GM08714 (cell line): Measurements from ENCODE around the gene MTUS2.

ENCODE experiments used
- H3K4me3 ChIP-seq: fragments of 200-500 bp; sonication (Bioruptor generic); 2 replicates; pipeline ENCODE4 v1.5.1; 2014; ENCODE audit warnings: mild to moderate bottlenecking, low read length, inconsistent platforms
- ZNF274 ChIP-seq: IDR thresholded peaks from 2 replicates; pipeline ENCODE4 v1.6.1; 2012; ENCODE audit warnings: mild to moderate bottlenecking, low read depth, low read length

MTUS2 gene

DNA sequence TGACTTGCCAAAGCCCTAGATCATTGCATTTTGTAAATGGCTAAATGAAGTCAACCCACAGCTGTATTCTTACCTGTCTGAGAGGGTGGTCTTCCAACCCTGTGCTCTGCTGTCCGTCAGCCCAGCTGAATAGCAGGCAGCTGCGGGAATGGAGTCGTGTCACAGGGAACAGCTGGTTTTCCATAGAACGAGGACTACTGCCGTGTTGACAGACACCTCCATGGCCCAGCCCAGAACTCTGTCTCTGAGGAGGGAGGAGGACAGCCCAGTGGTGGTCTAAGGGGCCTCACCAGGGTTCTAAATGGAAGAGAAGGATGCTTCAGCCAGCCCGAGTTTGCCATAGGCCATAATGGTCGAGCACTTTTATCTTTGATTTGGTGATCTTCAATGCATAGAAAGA is 664.7 kb downstream of the MTUS2 start:
- TF ChIP-seq ZNF274 = no peak
- H3K4me3 ChIP-seq = no peak overlapping the region

- no peak for TF ChIP-seq ZNF274
- H3K4me3 ChIP-seq = no peak overlapping the region
Observed at GRCh38 chr13:29486551-29486950, 666.4 kb downstream of the MTUS2 start.

- TF ChIP-seq ZNF274 = no peak
- H3K4me3 ChIP-seq = no peak overlapping the region
Observed at GRCh38 chr13:29487466-29488454, 667.6 kb downstream of the MTUS2 start.

DNA sequence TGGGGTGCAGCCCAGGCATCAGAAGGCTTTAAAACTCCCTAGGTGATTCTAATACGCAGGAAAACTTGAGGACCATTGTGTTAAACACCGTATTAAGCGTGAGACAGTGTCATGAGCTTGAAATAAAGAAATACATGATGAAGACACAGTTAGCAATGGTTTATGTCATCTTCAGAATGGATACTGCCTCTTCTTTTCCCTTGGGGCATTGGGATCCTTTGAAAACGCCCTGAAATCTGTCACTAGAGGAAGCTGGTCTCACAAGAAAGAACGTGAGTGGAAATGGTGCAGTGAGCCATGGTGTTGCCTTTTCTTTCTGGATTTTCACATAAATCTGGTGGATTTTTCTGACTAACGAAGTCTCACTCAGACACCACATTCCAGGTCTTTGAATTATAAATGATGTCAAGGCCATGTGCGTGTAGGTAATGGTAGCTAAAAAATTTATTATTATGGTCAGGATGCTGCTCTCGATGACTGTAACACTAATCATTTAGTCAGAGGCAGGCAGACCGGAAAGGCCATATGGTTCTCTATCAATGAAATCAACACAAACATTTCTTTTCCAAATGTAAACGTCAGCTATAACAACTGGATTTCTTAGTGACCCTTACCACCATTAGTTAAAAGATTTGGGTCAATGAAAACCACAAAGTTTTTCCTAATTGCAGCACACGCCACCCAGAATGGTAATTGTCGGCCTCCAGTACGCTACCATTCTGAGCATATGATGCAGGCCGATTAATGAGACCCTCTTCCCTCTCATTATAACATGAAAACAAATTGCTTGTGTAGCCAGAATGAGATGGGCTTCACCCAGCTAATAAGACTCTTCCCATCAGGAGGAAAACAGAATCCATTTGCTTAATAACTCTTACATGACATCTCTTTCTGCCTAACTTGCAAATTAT is 669.8 kb downstream of the MTUS2 start:
- no peak for TF ChIP-seq ZNF274

DNA sequence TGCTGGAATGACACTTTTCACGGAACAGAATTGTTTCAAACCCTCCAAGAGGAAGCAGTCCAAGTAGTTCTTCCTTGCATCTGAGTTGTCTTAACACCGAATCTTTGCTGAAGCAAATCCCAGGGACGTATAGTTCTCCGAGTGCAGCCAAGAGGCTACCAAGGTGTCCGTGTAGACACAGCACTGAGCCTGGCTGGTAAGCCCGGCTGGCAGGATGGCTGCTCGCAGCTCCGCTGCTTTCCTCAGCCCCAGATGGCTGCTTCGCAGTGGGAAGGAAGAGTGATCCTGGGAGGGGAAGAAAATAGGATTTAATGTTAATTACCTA is 670.4 kb downstream of the MTUS2 start:
- no peak overlapping the region for H3K4me3 ChIP-seq
- TF ChIP-seq ZNF274 = no peak

More for the DNA sequence above, 669.8 kb downstream of the MTUS2 start:
- no peak overlapping the region for H3K4me3 ChIP-seq

- no peak for TF ChIP-seq ZNF274
- no peak overlapping the region for H3K4me3 ChIP-seq
Observed at GRCh38 chr13:29491248-29491647, 671.1 kb downstream of the MTUS2 start.

GRCh38 chr13:29493796-29494195 is 673.7 kb downstream of the MTUS2 start:
- no peak for TF ChIP-seq ZNF274
- H3K4me3 ChIP-seq = no peak overlapping the region

DNA sequence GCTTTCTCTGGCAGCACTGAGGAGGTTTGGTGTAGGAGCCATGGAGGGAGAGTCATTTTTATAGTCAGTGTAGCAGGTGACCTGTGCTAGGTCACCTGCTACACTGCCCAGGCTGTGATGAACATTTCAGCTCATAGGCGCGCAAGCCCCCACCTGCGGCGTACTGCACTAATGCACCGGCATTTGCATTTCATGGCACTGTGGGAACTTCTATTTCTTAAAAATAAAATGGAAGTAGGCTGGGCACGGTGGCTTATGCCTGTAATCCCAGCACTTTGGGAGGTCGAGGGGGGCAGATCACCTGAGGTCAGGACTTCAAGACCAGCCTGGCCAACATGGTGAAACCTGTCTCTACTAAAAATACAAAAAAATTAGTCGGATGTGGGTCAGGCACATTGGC is 674.4 kb downstream of the MTUS2 start:
- H3K4me3 ChIP-seq = no peak overlapping the region
- no peak for TF ChIP-seq ZNF274

- TF ChIP-seq ZNF274 = no peak
- H3K4me3 ChIP-seq = no peak overlapping the region
Observed at GRCh38 chr13:29496241-29496712, 676.1 kb downstream of the MTUS2 start.

DNA sequence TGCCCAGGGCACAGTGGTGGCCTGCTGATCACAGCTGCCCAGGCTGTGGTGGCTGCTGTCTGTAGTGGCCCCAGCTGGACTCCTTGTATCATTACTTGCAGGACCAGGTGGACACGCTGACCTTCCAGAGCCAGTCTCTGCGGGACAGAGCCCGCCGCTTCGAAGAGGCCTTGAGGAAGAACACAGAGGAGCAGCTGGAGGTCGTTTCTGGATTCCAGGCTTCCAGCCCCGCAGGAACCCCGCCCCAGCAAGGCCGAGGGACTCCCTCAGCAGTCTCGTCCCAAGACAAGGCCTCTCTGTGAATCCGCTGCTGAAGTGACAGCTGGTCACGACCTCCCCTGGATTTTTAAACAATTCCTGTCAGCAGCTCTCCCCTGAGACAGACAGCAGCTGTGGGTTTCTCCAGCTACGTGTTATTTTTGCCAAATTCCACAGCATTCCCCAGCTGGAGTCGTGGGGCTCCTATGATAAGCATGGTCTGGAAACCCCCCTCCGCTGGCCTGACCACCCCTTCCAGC is 677.1 kb downstream of the MTUS2 start:
- no peak for TF ChIP-seq ZNF274
- no peak overlapping the region for H3K4me3 ChIP-seq

DNA sequence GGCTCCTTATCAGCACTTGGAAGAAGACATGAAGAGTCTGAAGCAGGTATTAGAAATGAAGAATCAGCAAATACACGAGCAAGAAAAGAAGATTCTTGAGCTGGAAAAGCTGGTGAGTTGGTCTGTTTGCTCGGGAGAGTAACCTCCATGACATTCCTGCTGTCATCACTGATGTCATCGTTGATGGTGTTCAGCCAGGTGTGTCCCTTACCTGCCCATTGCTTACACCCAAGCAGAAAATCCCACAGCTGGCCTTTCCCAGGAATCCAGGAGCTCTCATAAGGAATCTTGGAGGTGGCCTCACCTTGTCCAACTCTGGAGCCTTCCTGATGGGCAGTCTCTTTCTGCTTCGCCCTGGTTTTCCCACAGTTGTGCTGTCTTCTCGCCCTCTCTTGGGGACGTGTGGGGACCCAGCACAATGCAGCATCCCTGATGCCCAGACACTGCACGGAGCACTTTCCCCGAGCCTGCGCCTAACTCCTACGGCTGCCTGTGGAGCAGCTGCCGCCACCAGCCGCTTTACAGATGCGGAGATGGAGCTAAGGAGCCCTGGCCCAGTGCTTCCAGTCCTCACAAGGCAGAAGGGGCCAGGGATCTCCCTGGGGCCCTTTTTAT is 678.4 kb downstream of the MTUS2 start:
- TF ChIP-seq ZNF274 = no peak
- no peak overlapping the region for H3K4me3 ChIP-seq

- TF ChIP-seq ZNF274 = no peak
- no peak overlapping the region for H3K4me3 ChIP-seq
Observed at GRCh38 chr13:29499506-29500165, 679.5 kb downstream of the MTUS2 start.

DNA sequence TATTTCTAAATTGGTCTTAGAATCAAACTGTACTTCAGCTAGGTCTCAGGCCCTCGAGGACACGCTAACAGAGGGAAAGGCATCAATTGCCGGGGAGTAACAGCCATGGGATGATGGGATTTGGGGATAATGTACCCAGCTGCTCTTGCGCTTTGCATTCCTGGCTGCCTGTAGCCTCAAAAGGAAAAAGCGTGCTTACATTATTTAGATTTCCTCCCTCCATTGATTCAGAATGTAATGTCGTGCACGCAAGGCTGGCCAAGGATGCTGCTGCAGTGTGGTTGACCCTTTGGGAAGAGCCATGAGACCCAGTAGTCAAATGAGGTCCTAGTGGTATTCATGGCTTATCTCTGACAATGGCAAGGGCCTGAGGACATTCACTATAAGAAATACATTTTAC is 680.2 kb downstream of the MTUS2 start:
- no peak overlapping the region for H3K4me3 ChIP-seq

More for the DNA sequence above, 680.2 kb downstream of the MTUS2 start:
- TF ChIP-seq ZNF274 = no peak
